Endothelial cell of umbilical vein (primary cell): ENCODE results near the gene ACTN1. TPM values are rescaled to one million over a fixed set of nuclear protein-coding genes. Genes with fewer than 3 reads are reported as not detected.

Source experiments
- BruUV-seq: library from RNA; stranded (reverse); fragments of 400-500 nt; replicated peaks from 2 replicates; lab custom pipeline; 2021; lab: Mats Ljungman, UMichigan
- CTCF ChIA-PET: fragments of 300-600, 350-600 bp; sonication (Branson Sonifier 250); formaldehyde crosslinking; loops from one replicate; lab custom pipeline; 2021; ENCODE audit warnings: antibody characterized with exemption, inconsistent platforms; lab: Charles Lee
- POLR2A ChIA-PET: fragments of 300-600, 350-600 bp; sonication (Branson Sonifier 250); formaldehyde crosslinking; loops from one replicate; lab custom pipeline; 2021; ENCODE audit warnings: antibody characterized with exemption, inconsistent platforms; lab: Charles Lee
- DNase-seq: peaks from one replicate; pipeline ENCODE4 v3.0.0-alpha.2; 2011; ENCODE audit warnings: low read depth, low spot score
- FAIRE-seq: peaks from 2 replicates; lab custom pipeline; 2011; peaks lifted over from hg19 to GRCh38; lab: Jason Lieb, UNC
- H2AFZ ChIP-seq: 2 replicates; pipeline ENCODE4 v1.6.0; 2012; ENCODE audit warnings: low read depth, low read length, control low read depth, inconsistent platforms
- H3K27ac ChIP-seq: 2 replicates; pipeline ENCODE4 v1.5.1; 2011; ENCODE audit warnings: low read depth, mild to moderate bottlenecking, control low read depth, low read length, moderate library complexity; ENCODE audit not compliant: insufficient read depth
- H3K27me3 ChIP-seq, 2 experiments: 2 replicates each; pipeline versions ENCODE4 v1.6.0 to v1.6.1; 2011; ENCODE audit warnings: low read length in 2 of 2, mixed read lengths in 1 of 2; ENCODE audit not compliant: control insufficient read depth in 2 of 2, insufficient read depth in 2 of 2
- H3K36me3 ChIP-seq, 2 experiments: 2 replicates in 1 of 2; 3 replicates in 1 of 2; pipeline ENCODE4 v1.5.1; 2011; ENCODE audit warnings: low read length in 2 of 2, mild to moderate bottlenecking in 1 of 2, moderate library complexity in 1 of 2; ENCODE audit not compliant: control insufficient read depth in 2 of 2, insufficient read depth in 2 of 2; ENCODE audit errors: extremely low read depth in 1 of 2
- H3K4me1 ChIP-seq: 3 replicates; pipeline ENCODE4 v1.5.1; 2011; ENCODE audit warnings: mild to moderate bottlenecking, low read length; ENCODE audit not compliant: control insufficient read depth, insufficient read depth; ENCODE audit errors: extremely low read depth
- H3K4me2 ChIP-seq: 2 replicates; pipeline ENCODE4 v1.6.1; 2011; ENCODE audit warnings: low read length, control low read depth, mixed read lengths; ENCODE audit not compliant: insufficient read depth
- H3K4me3 ChIP-seq, 3 experiments: fragments of 200-600 bp in 1 of 3; sonication (generic), shearing (Covaris generic) in 1 of 3; replicated peaks in 1 of 3; 2 replicates each; pipeline ENCODE4 v1.5.1; 2011 to 2016; ENCODE audit warnings: control low read depth in 3 of 3, low read length in 3 of 3, mild to moderate bottlenecking in 2 of 3, inconsistent platforms in 1 of 3, low read depth in 1 of 3, moderate library complexity in 1 of 3; ENCODE audit not compliant: insufficient read depth in 1 of 3
- H3K79me2 ChIP-seq: 2 replicates; pipeline ENCODE4 v1.6.0; 2012; ENCODE audit warnings: low read length, inconsistent platforms; ENCODE audit not compliant: control insufficient read depth, insufficient read depth
- H3K9ac ChIP-seq: replicated peaks from 2 replicates; pipeline ENCODE3; 2011; ENCODE audit warnings: low read length, control low read depth; ENCODE audit not compliant: insufficient read depth; ENCODE audit errors: extremely low read depth
- H3K9me1 ChIP-seq: replicated peaks from 3 replicates; pipeline ENCODE4 v1.6.0; 2011; ENCODE audit warnings: mild to moderate bottlenecking, low read length; ENCODE audit not compliant: control insufficient read depth, insufficient read depth; ENCODE audit errors: extremely low read depth
- H3K9me3 ChIP-seq: replicated peaks from 2 replicates; pipeline ENCODE4 v1.5.1; 2012; ENCODE audit warnings: low read length, inconsistent platforms; ENCODE audit not compliant: control insufficient read depth, insufficient read depth
- H4K20me1 ChIP-seq: replicated peaks from 2 replicates; pipeline ENCODE3; 2011; ENCODE audit warnings: mild to moderate bottlenecking, low read length; ENCODE audit not compliant: control insufficient read depth, insufficient read depth; ENCODE audit errors: extremely low read depth
- CTCF ChIP-seq, 2 donors: IDR thresholded peaks; 1 replicate in 1 of 2; 2 replicates in 1 of 2; pipeline ENCODE4 v1.5.1; 2011; ENCODE audit warnings: low read length in 2 of 2, mild to moderate bottlenecking in 2 of 2, moderate library complexity in 2 of 2, control low read depth in 1 of 2, inconsistent platforms in 1 of 2, low read depth in 1 of 2; ENCODE audit not compliant: insufficient read depth in 1 of 2; ENCODE audit errors: extremely low read depth in 1 of 2
- EZH2 ChIP-seq: IDR thresholded peaks from 2 replicates; pipeline ENCODE4 v1.6.1; 2012; ENCODE audit warnings: borderline replicate concordance, low read depth, mild to moderate bottlenecking, moderate library complexity, low read length, inconsistent platforms; ENCODE audit not compliant: severe bottlenecking
- FOS ChIP-seq: IDR thresholded peaks from 2 replicates; pipeline ENCODE4 v1.6.1; 2011; ENCODE audit warnings: mild to moderate bottlenecking, low read length, moderate library complexity, borderline replicate concordance; ENCODE audit not compliant: insufficient read depth
- GATA2 ChIP-seq: IDR thresholded peaks from 2 replicates; pipeline ENCODE4 v1.7.0; 2011; ENCODE audit warnings: low read depth, mild to moderate bottlenecking, moderate library complexity, mixed read lengths, low read length; ENCODE audit not compliant: insufficient read length, insufficient read depth
- JUN ChIP-seq: IDR thresholded peaks from 2 replicates; pipeline ENCODE4 v1.6.1; 2011; ENCODE audit warnings: borderline replicate concordance, low read depth; ENCODE audit not compliant: insufficient read length, insufficient read depth
- MAX ChIP-seq: IDR thresholded peaks from 2 replicates; pipeline ENCODE4 v1.6.1; 2011; ENCODE audit not compliant: insufficient read depth, insufficient read length
- MYC ChIP-seq: IDR thresholded peaks from one replicate; pipeline ENCODE4 v1.6.1; 2011; ENCODE audit warnings: mild to moderate bottlenecking, low read depth, low read length
- POLR2A ChIP-seq: IDR thresholded peaks from 2 replicates; pipeline ENCODE4 v1.6.1; 2012; ENCODE audit warnings: low read depth, mild to moderate bottlenecking, control low read depth, low read length
- POLR2AphosphoS5 ChIP-seq: IDR thresholded peaks from 2 replicates; pipeline ENCODE4 v1.6.1; 2012; ENCODE audit warnings: low read depth, mild to moderate bottlenecking, control low read depth, low read length, moderate library complexity; ENCODE audit not compliant: insufficient read depth
- dilution Hi-C: fragments of 300-500 bp; cut with MboI; formaldehyde crosslinking; loops from one replicate; pipeline ENCODE4 v1.15.0; 2019; ENCODE audit warnings: low sequenced_read_pairs; ENCODE audit not compliant: extremely low pct_ligation_motif_present
- intact Hi-C: fragments of 100-400 bp; cut with micrococcal nuclease; formaldehyde crosslinking; loops from one replicate; pipeline ENCODE4 v1.10.0; 2022
- polyA plus RNA-seq, 4 experiments: library from polyadenylated mRNA; depleted of rRNA in 3 of 4; stranded (reverse) in 3 of 4; unstranded in 1 of 4; fragments of >200 nt; gene quantifications; 2 replicates each; pipeline versions ENCODE4 v1.2.1 to v1.2.3, GENCODE V29; 2011 to 2012; ENCODE audit warnings: missing spikeins in 1 of 4
- total RNA-seq: library from RNA; stranded (reverse); gene quantifications from 2 replicates; pipeline ENCODE4 v1.2.3, GENCODE V29; 2021

ACTN1 gene
- total and polyA plus RNA-seq, 2 donors (not counting 3 experiments of a cell fraction or from before 2014, with no cell fraction given) = 442 to 463 TPM

- H3K36me3 ChIP-seq = no peaks in the 10 kb centered on the region
- TF ChIP-seq POLR2AphosphoS5 (no peak), GATA2 (no peak), JUN (no peak), POLR2A (no peak), MYC (no peak), FOS (no peak), MAX (no peak), EZH2 (no peak), CTCF (IDR thresholded peaks at IDR 0.05; ENCODE audit: extremely low read depth in 1 of 2, insufficient read depth in 1 of 2, low read depth in 1 of 2, low read length in 2 of 2) (no peak)
- H3K27me3 ChIP-seq = no peaks in the 10 kb centered on the region
- no peak overlapping the region for H3K27ac ChIP-seq
- H3K9me3 ChIP-seq = no peaks in the 10 kb centered on the region
- BruUV-seq = no TSS peak
- H3K4me3 ChIP-seq = no peak overlapping the region
- no peak overlapping the region for H3K4me2 ChIP-seq
- intact Hi-C loops = no loop called here
- ChIA-PET POLR2A (no interaction called here), CTCF (interaction anchor here (1.0 to 5.9 kb wide), 3 partner anchors 15 to 959 kb away, joined by 4 to 68 read pairs (median 65); no protein-coding TSS in a partner anchor)
- H4K20me1 ChIP-seq = no peaks in the 10 kb centered on the region
- H2AFZ ChIP-seq = no peak overlapping the region
- dilution Hi-C loops = no loop called here
- FAIRE-seq (no peak), DNase-seq (no peak)
- H3K9me1 ChIP-seq = no peaks in the 10 kb centered on the region
- no peak overlapping the region for H3K9ac ChIP-seq
- no peaks in the 10 kb centered on the region for H3K79me2 ChIP-seq
- H3K4me1 ChIP-seq = peaks cover 14% of the 10 kb centered on the region
These were observed 136.8 kb downstream of the ACTN1 start for GRCh38 chr14:68842298-68842697.
